AG04450 (cell line): ENCODE data around the gene AGMO. TPM values are rescaled to one million over a fixed set of nuclear protein-coding genes. Genes with fewer than 3 reads are reported as not detected.

Source experiments
- CTCF ChIA-PET: fragments of 300-600, 350-600 bp; formaldehyde crosslinking; extraction: SDS; loops from one replicate; lab custom pipeline; 2022; ENCODE audit warnings: antibody characterized with exemption, inconsistent platforms; lab: Charles Lee
- POLR2A ChIA-PET: fragments of 350-600 bp; formaldehyde crosslinking; extraction: SDS; loops from one replicate; lab custom pipeline; 2021; ENCODE audit warnings: antibody characterized with exemption, inconsistent platforms; lab: Yijun Ruan, JAX
- DNase-seq: peaks from one replicate; pipeline ENCODE4 v3.0.0-alpha.2; 2011; ENCODE audit warnings: low read depth, low spot score
- H3K27ac ChIP-seq: one replicate; pipeline ENCODE4 v1.5.1; 2012; ENCODE audit warnings: low read depth, low read length, control low read depth
- H3K27me3 ChIP-seq: one replicate; pipeline ENCODE4 v1.6.0; 2012; ENCODE audit warnings: low read length; ENCODE audit not compliant: control insufficient read depth, insufficient read depth
- H3K4me3 ChIP-seq: 2 replicates; pipeline ENCODE4 v1.5.1; 2011; ENCODE audit warnings: mild to moderate bottlenecking, low read depth, low read length, control low read depth
- H3K9me3 ChIP-seq: 2 replicates; pipeline ENCODE4 v1.5.1; 2012; ENCODE audit warnings: low read length; ENCODE audit not compliant: control insufficient read depth, insufficient read depth
- CTCF ChIP-seq: IDR thresholded peaks from 2 replicates; pipeline ENCODE4 v1.5.1; 2011; ENCODE audit warnings: low read depth, low read length, control low read depth, inconsistent platforms
- polyA plus RNA-seq: library from polyadenylated mRNA; depleted of rRNA; stranded (reverse); fragments of >200 nt; gene quantifications from 2 replicates; pipeline ENCODE4 v1.2.3, GENCODE V29; 2011

AGMO gene
- polyA plus RNA-seq, 1 experiment = 0.10 TPM

- no peak for DNase-seq
- H3K9me3 ChIP-seq = no peaks in the 10 kb centered on the region
- CTCF ChIA-PET = no interaction called here
- POLR2A ChIA-PET = no interaction called here
- peak; percentile 32; the same call in 1 of the 2 replicates for TF ChIP-seq CTCF
- no peak overlapping the region for H3K27ac ChIP-seq
- H3K27me3 ChIP-seq = no peaks in the 10 kb centered on the region
- no peak overlapping the region for H3K4me3 ChIP-seq
Measured at GRCh38 chr7:15503603-15504290, 58.1 kb downstream of the AGMO start.

GRCh38 chr7:15498465-15498864 is 63.4 kb downstream of the AGMO start:
- Histone ChIP-seq H3K27me3 (no peaks in the 10 kb centered on the region), H3K9me3 (no peaks in the 10 kb centered on the region), H3K4me3 (no peak overlapping the region), H3K27ac (no peak overlapping the region)
- ChIA-PET POLR2A (no interaction called here), CTCF (no interaction called here)
- no peak for TF ChIP-seq CTCF
- DNase-seq = no peak

GRCh38 chr7:15495170-15495569 is 66.6 kb downstream of the AGMO start:
- CTCF ChIA-PET = interaction anchor here (1.0 kb wide), 1 partner anchor 168 kb away, joined by 3 read pairs; no protein-coding TSS in a partner anchor
- no peaks in the 10 kb centered on the region for H3K9me3 ChIP-seq
- no peak overlapping the region for H3K27ac ChIP-seq
- H3K4me3 ChIP-seq = no peak overlapping the region
- no peak for DNase-seq
- POLR2A ChIA-PET = no interaction called here
- no peaks in the 10 kb centered on the region for H3K27me3 ChIP-seq
- no peak for TF ChIP-seq CTCF

GRCh38 chr7:15494711-15495110 is 67.1 kb downstream of the AGMO start:
- TF ChIP-seq CTCF = no peak
- ChIA-PET POLR2A (no interaction called here), CTCF (interaction anchor here (1.0 kb wide), 1 partner anchor 168 kb away, joined by 3 read pairs; no protein-coding TSS in a partner anchor)
- no peaks in the 10 kb centered on the region for H3K27me3 ChIP-seq
- H3K27ac ChIP-seq = no peak overlapping the region
- DNase-seq = no peak
- no peak overlapping the region for H3K4me3 ChIP-seq
- no peaks in the 10 kb centered on the region for H3K9me3 ChIP-seq

GRCh38 chr7:15491361-15491760 is 70.5 kb downstream of the AGMO start:
- TF ChIP-seq CTCF = no peak
- POLR2A ChIA-PET = no interaction called here

More at GRCh38 chr7:15491361-15491760, 70.5 kb downstream of the AGMO start:
- DNase-seq = no peak
- Histone ChIP-seq H3K27me3 (no peaks in the 10 kb centered on the region), H3K4me3 (no peak overlapping the region), H3K27ac (no peak overlapping the region), H3K9me3 (no peaks in the 10 kb centered on the region)
- CTCF ChIA-PET = no interaction called here
